ENCODE data around the gene GTF2IRD1.

DNA sequence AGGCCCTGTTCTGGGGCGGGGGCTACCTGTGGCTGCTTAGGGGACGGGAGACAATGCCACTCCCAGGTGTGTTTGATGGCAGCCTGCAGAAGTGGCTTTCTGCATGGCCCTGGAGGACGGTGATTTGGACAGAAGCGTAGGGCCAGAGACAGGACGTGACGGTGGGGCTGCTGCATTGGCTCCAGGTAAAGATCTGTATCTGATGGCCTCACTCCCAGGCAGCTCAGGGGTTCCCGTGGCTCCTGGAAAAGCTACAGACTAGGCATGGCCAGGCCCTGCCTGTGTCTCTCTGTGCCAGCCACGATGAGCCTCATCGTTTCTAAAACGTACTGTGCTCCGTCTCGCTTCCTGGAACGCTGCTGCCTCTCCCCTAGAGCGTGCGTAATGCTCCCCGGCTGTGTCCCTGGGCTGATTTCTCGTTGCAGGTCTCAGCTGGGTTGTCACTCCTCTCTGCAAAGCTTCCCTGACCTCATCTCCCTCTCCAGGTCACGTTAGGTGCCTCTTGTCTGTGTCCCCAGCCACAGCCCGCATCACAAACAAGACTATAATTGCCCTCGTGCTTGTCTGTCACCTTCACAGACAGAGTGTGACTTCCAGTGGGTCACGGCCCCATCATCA is 12.6 kb downstream of the GTF2IRD1 start:
- TF ChIP-seq, protein P1, sequence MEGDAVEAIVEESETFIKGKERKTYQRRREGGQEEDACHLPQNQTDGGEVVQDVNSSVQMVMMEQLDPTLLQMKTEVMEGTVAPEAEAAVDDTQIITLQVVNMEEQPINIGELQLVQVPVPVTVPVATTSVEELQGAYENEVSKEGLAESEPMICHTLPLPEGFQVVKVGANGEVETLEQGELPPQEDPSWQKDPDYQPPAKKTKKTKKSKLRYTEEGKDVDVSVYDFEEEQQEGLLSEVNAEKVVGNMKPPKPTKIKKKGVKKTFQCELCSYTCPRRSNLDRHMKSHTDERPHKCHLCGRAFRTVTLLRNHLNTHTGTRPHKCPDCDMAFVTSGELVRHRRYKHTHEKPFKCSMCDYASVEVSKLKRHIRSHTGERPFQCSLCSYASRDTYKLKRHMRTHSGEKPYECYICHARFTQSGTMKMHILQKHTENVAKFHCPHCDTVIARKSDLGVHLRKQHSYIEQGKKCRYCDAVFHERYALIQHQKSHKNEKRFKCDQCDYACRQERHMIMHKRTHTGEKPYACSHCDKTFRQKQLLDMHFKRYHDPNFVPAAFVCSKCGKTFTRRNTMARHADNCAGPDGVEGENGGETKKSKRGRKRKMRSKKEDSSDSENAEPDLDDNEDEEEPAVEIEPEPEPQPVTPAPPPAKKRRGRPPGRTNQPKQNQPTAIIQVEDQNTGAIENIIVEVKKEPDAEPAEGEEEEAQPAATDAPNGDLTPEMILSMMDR (IDR thresholded peaks at IDR 0.05; ENCODE audit: low read depth, low read length, poor library complexity, severe bottlenecking), result no peak
- no peak for TF ChIP-seq EZH2phosphoT487 (IDR thresholded peaks at IDR 0.05; ENCODE audit: borderline replicate concordance, low read length)

Measured in DOHH2 (cell line).